IMR-90 (cell line): Measurements from ENCODE around the gene THOC2. TPM values are rescaled to one million over a fixed set of nuclear protein-coding genes. Genes with fewer than 3 reads are reported as not detected.

Experiments
- microRNA-seq, 2 experiments: library from miRNA; stranded (forward) in 1 of 2; unstranded in 1 of 2; fragments of 10-50 nt in 1 of 2; fragments of <30 nt in 1 of 2; gene quantifications in 1 of 2; microRNA quantifications in 1 of 2; one replicate each; pipeline versions ENCODE3 to v1.1.0; 2013 to 2020; ENCODE audit not compliant: insufficient read depth in 1 of 2, insufficient read length in 1 of 2, unreplicated experiment in 1 of 2
- polyA plus RNA-seq, 3 experiments: library from polyadenylated mRNA; depleted of rRNA; stranded (reverse); fragments of >200 nt; gene quantifications; 2 replicates each; pipeline ENCODE4 v1.2.3, GENCODE V29; 2012; ENCODE audit warnings: low replicate concordance in 1 of 3
- small RNA-seq, 5 experiments: library from RNA; depleted of rRNA; stranded (forward); fragments of <200 nt; gene quantifications; one replicate each; pipeline ENCODE3, GENCODE V24; 2012
- total RNA-seq: library from RNA; depleted of rRNA; stranded (reverse); fragments of >200 nt; gene quantifications from 2 replicates; pipeline ENCODE4 v1.2.3, GENCODE V29; 2012; rRNA removed

THOC2 gene
- total and polyA plus RNA-seq, 2 of the 4 experiments (the other 2 are of a cell fraction) = 42.9 to 58.8 TPM

Small RNAs within 50 kb of the gene (microRNA-seq; reads per million reads assigned to microRNA genes)
- gene AL030996.1 (ENCODE audit: insufficient read depth, insufficient read length) = not detected
- not detected for gene RNU7-69P (ENCODE audit: insufficient read depth, insufficient read length)

Small RNAs within 50 kb of the gene (small RNA-seq; reads per million reads assigned to genes)
- 0 reads per million in 5 experiments for gene AL030996.1
- gene RNU7-69P = 0 to 11.4 (median 0) reads per million in 5 experiments

Other genes starting within 250 kb of the THOC2 start
- gene XIAP, start 127.0 kb upstream of the THOC2 start, total RNA-seq = 17.4 and 30.0 TPM in 2 replicates
- gene XIAP, start 127.0 kb upstream of the THOC2 start, polyA plus RNA-seq (2012; rRNA removed) = 8.1 and 8.9 TPM in 2 replicates
- gene STAG2, start 228.7 kb upstream of the THOC2 start, total RNA-seq = 71.2 and 94.4 TPM in 2 replicates
- gene STAG2, start 228.7 kb upstream of the THOC2 start, polyA plus RNA-seq (2012; rRNA removed) = 14.4 and 19.6 TPM in 2 replicates